H9 (cell line): ENCODE data around the gene ROBO2. TPM values are rescaled to one million over a fixed set of nuclear protein-coding genes. Genes with fewer than 3 reads are reported as not detected.

ENCODE experiments used
- DNase-seq: peaks from one replicate; pipeline ENCODE4 v3.0.0-alpha.2; 2017
- H2AFZ ChIP-seq: one replicate; pipeline ENCODE4 v1.6.1; 2013; ENCODE audit warnings: mild to moderate bottlenecking, low read length, control low read depth, moderate library complexity
- H2AK5ac ChIP-seq: 2 replicates; pipeline ENCODE4 v1.6.1; 2013; ENCODE audit warnings: low read length, control low read depth, mixed read lengths; ENCODE audit not compliant: insufficient read length
- H2BK120ac ChIP-seq: one replicate; pipeline ENCODE4 v1.6.1; 2013; ENCODE audit warnings: low read depth, mild to moderate bottlenecking, low read length, control low read depth, inconsistent platforms; ENCODE audit not compliant: poor library complexity, severe bottlenecking
- H2BK12ac ChIP-seq: 2 replicates; pipeline ENCODE4 v1.6.1; 2013; ENCODE audit warnings: low read length, control low read depth, mixed read lengths, low read depth; ENCODE audit not compliant: insufficient read length
- H2BK15ac ChIP-seq: 2 replicates; pipeline ENCODE4 v1.6.1; 2013; ENCODE audit warnings: low read depth, low read length, control low read depth
- H2BK20ac ChIP-seq: one replicate; pipeline ENCODE4 v1.6.1; 2013; ENCODE audit warnings: low read depth, mild to moderate bottlenecking, low read length, control low read depth, inconsistent platforms; ENCODE audit not compliant: poor library complexity, severe bottlenecking
- H2BK5ac ChIP-seq: 2 replicates; pipeline ENCODE4 v1.6.1; 2013; ENCODE audit warnings: low read length, control low read depth, mixed read lengths; ENCODE audit not compliant: insufficient read length
- H3K14ac ChIP-seq: 2 replicates; pipeline ENCODE4 v1.6.1; 2013; ENCODE audit warnings: low read length, control low read depth; ENCODE audit not compliant: insufficient read depth
- H3K18ac ChIP-seq: 2 replicates; pipeline ENCODE4 v1.6.1; 2013; ENCODE audit warnings: low read depth, mild to moderate bottlenecking, mixed read lengths, low read length, control low read depth; ENCODE audit not compliant: insufficient read length
- H3K23ac ChIP-seq: 2 replicates; pipeline ENCODE4 v1.6.1; 2013; ENCODE audit warnings: low read length, control low read depth, mixed read lengths, low read depth; ENCODE audit not compliant: insufficient read length
- H3K23me2 ChIP-seq: 2 replicates; pipeline ENCODE4 v1.6.1; 2013; ENCODE audit warnings: low read depth, mild to moderate bottlenecking, mixed read lengths, low read length, control low read depth; ENCODE audit not compliant: insufficient read length, poor library complexity, severe bottlenecking
- H3K27ac ChIP-seq: 2 replicates; pipeline ENCODE4 v1.5.1; 2013; ENCODE audit warnings: low read length, control low read depth, mixed read lengths, low read depth; ENCODE audit not compliant: insufficient read length
- H3K27me3 ChIP-seq: 2 replicates; pipeline ENCODE4 v1.6.1; 2013; ENCODE audit warnings: low read length, control low read depth, inconsistent platforms; ENCODE audit not compliant: insufficient read depth
- H3K4ac ChIP-seq: 2 replicates; pipeline ENCODE4 v1.6.1; 2013; ENCODE audit warnings: low read depth, mild to moderate bottlenecking, control low read depth, inconsistent platforms, low read length, moderate library complexity
- H3K4me1 ChIP-seq: 2 replicates; pipeline ENCODE4 v1.6.1; 2013; ENCODE audit warnings: low read length, control low read depth, inconsistent platforms; ENCODE audit not compliant: insufficient read depth
- H3K4me2 ChIP-seq: 2 replicates; pipeline ENCODE4 v1.6.1; 2013; ENCODE audit warnings: low read length, control low read depth, mixed read lengths; ENCODE audit not compliant: insufficient read length, insufficient read depth
- H3K56ac ChIP-seq: 2 replicates; pipeline ENCODE4 v1.6.1; 2013; ENCODE audit warnings: low read depth, mild to moderate bottlenecking, mixed read lengths, low read length, control low read depth; ENCODE audit not compliant: insufficient read length
- H3K79me1 ChIP-seq: 2 replicates; pipeline ENCODE4 v1.6.1; 2013; ENCODE audit warnings: low read depth, mild to moderate bottlenecking, moderate library complexity, low read length, control low read depth, inconsistent platforms; ENCODE audit not compliant: insufficient read depth, poor library complexity, severe bottlenecking
- H3K79me2 ChIP-seq: 2 replicates; pipeline ENCODE4 v1.6.1; 2013; ENCODE audit warnings: low read length, control low read depth, inconsistent platforms; ENCODE audit not compliant: insufficient read depth
- H3K9ac ChIP-seq: 2 replicates; pipeline ENCODE4 v1.6.1; 2013; ENCODE audit warnings: low read length, control low read depth, mixed read lengths; ENCODE audit not compliant: insufficient read length; ENCODE audit errors: extremely low read depth
- H3K9me3 ChIP-seq: one replicate; pipeline ENCODE4 v1.6.1; 2013; ENCODE audit warnings: low read depth, low read length, inconsistent platforms; ENCODE audit not compliant: control insufficient read depth
- H3T11ph ChIP-seq: one replicate; pipeline ENCODE4 v1.6.1; 2013; ENCODE audit warnings: mild to moderate bottlenecking, low read length, control low read depth, inconsistent platforms
- H4K20me1 ChIP-seq: one replicate; pipeline ENCODE4 v1.6.1; 2013; ENCODE audit not compliant: control insufficient read depth, insufficient read length, insufficient read depth
- H4K5ac ChIP-seq: 2 replicates; pipeline ENCODE4 v1.6.1; 2013; ENCODE audit warnings: low read depth, mild to moderate bottlenecking, mixed read lengths, low read length, control low read depth; ENCODE audit not compliant: insufficient read length
- H4K8ac ChIP-seq: replicated peaks from 2 replicates; pipeline ENCODE4 v1.6.1; 2013; ENCODE audit warnings: low read length, control low read depth, mixed read lengths, low read depth; ENCODE audit not compliant: insufficient read length
- H4K91ac ChIP-seq: 2 replicates; pipeline ENCODE4 v1.6.1; 2013; ENCODE audit warnings: low read depth, mild to moderate bottlenecking, moderate library complexity, mixed read lengths, low read length, control low read depth; ENCODE audit not compliant: insufficient read length
- H3K27ac Mint-ChIP-seq, 3 experiments: 2 replicates in 2 of 3; 3 replicates in 1 of 3; pipeline ENCODE4 v1.8.0; 2020 to 2021; ENCODE audit warnings: mixed read lengths in 3 of 3, mild to moderate bottlenecking in 1 of 3, moderate library complexity in 1 of 3
- H3K27me3 Mint-ChIP-seq: 2 replicates; pipeline ENCODE4 v1.8.0; 2021; ENCODE audit warnings: low read depth, mild to moderate bottlenecking, moderate library complexity, mixed read lengths
- H3K36me3 Mint-ChIP-seq, 3 experiments: 2 replicates in 2 of 3; 3 replicates in 1 of 3; pipeline ENCODE4 v1.8.0; 2020 to 2021; ENCODE audit warnings: low read depth in 3 of 3, mixed read lengths in 3 of 3; ENCODE audit not compliant: insufficient read depth in 1 of 3
- H3K4me1 Mint-ChIP-seq, 2 experiments: 2 replicates each; pipeline ENCODE4 v1.8.0; 2020; ENCODE audit warnings: mixed read lengths in 2 of 2
- H3K4me3 Mint-ChIP-seq, 2 experiments: 2 replicates in 1 of 2; 3 replicates in 1 of 2; pipeline ENCODE4 v1.8.0; 2020 to 2021; ENCODE audit warnings: mild to moderate bottlenecking in 2 of 2, mixed read lengths in 2 of 2, moderate library complexity in 1 of 2
- H3K9me3 Mint-ChIP-seq, 2 experiments: 2 replicates in 1 of 2; 3 replicates in 1 of 2; pipeline ENCODE4 v1.8.0; 2020; ENCODE audit warnings: mild to moderate bottlenecking in 2 of 2, mixed read lengths in 2 of 2, moderate library complexity in 1 of 2
- CTCF ChIP-seq: fragments of 200-600 bp; sonication (generic); conservative IDR thresholded peaks from 3 replicates; pipeline ENCODE4 v1.8.0; 2021; ENCODE audit warnings: antibody characterized with exemption, mild to moderate bottlenecking
- WGBS: extraction: QIAGEN DNeasy Blood & Tissue Kit; methylation state at CpG from one replicate; pipeline ENCODE4 v1.1.7; 2013; ENCODE audit warnings: missing lambda C conversion rate, low lambda C conversion rate, mixed read lengths; ENCODE audit not compliant: insufficient read length; ENCODE audit errors: extremely low coverage; 5-methylcytosine and 5-hydroxymethylcytosine counted together
- total RNA-seq: library from RNA; stranded (reverse); gene quantifications from 2 replicates; pipeline ENCODE4 v1.2.1, GENCODE V29; 2021

Gene ROBO2
- total RNA-seq, 1 experiment from 2014 or later: 2.3 TPM

GRCh38 chr3:77197408-77197807, 157.5 kb downstream of the ROBO2 start:
- TF ChIP-seq CTCF: no peak
- Mint-ChIP-seq H3K36me3 (no peaks in the 10 kb centered on the region), H3K4me3 (no peak overlapping the region), H3K9me3 (no peaks in the 10 kb centered on the region), H3K27ac (no peak overlapping the region), H3K4me1 (no peaks in the 10 kb centered on the region), H3K27me3 (no peaks in the 10 kb centered on the region)
- no peak overlapping the region for H2BK5ac ChIP-seq
- H3T11ph ChIP-seq: no peak overlapping the region
- H3K23me2 ChIP-seq: no peaks in the 10 kb centered on the region
- no peak for DNase-seq
- H3K18ac ChIP-seq: no peak overlapping the region
- no peak overlapping the region for H3K27ac ChIP-seq
- H3K23ac ChIP-seq: no peak overlapping the region
- no peak overlapping the region for H3K4me2 ChIP-seq
- no peaks in the 10 kb centered on the region for H4K20me1 ChIP-seq
- no peak overlapping the region for H2BK20ac ChIP-seq
- no peaks in the 10 kb centered on the region for H3K27me3 ChIP-seq
- no peaks in the 10 kb centered on the region for H3K79me2 ChIP-seq
- no peak overlapping the region for H4K91ac ChIP-seq
- H2BK15ac ChIP-seq: no peak overlapping the region
- H4K8ac ChIP-seq: no peak overlapping the region
- no peak overlapping the region for H3K9ac ChIP-seq
- no peak overlapping the region for H4K5ac ChIP-seq
- H2BK120ac ChIP-seq: no peak overlapping the region
- WGBS: no CpG with 5 or more reads among the region's 2 CpGs
- no peak overlapping the region for H3K14ac ChIP-seq
- no peaks in the 10 kb centered on the region for H3K4me1 ChIP-seq
- no peak overlapping the region for H3K56ac ChIP-seq
- H2AFZ ChIP-seq: no peak overlapping the region
- no peaks in the 10 kb centered on the region for H3K79me1 ChIP-seq
- H2AK5ac ChIP-seq: no peak overlapping the region
- no peaks in the 10 kb centered on the region for H3K9me3 ChIP-seq
- H3K4ac ChIP-seq: no peak overlapping the region
- H2BK12ac ChIP-seq: no peak overlapping the region
